SH-SY5Y (cell line): Measurements from ENCODE around the gene SGCD.

Experiments
- GATA2 ChIP-seq: IDR thresholded peaks from 2 replicates; pipeline ENCODE4 v1.6.1; 2011; ENCODE audit warnings: mild to moderate bottlenecking, low read depth, low read length
- GATA3 ChIP-seq: IDR thresholded peaks from 2 replicates; pipeline ENCODE4 v1.6.1; 2011; ENCODE audit warnings: low read depth, mild to moderate bottlenecking, low read length, moderate library complexity

GRCh38 chr5:156667616-156668015 is 340.7 kb downstream of the SGCD start:
- TF ChIP-seq GATA2, result no peak
- no peak for TF ChIP-seq GATA3
